Measurements from ENCODE around the gene ZNF691. TPM values are rescaled to one million over a fixed set of nuclear protein-coding genes. Genes with fewer than 3 reads are reported as not detected.

ZNF691 gene
- total RNA-seq, 1 experiment from 2014 or later = 13.5 TPM

- POLR2A ChIA-PET (ENCODE audit: low non-redundant PET) = no interaction called here
- intact Hi-C loops (cut with micrococcal nuclease; ENCODE audit: unreplicated experiment) = no loop called here
- CTCF ChIA-PET = no interaction called here
- TF ChIP-seq CTCF (conservative IDR thresholded peaks at IDR 0.05; ENCODE audit: low read depth, low read length) (no peak), EZH2 (IDR thresholded peaks at IDR 0.05; ENCODE audit: borderline replicate concordance, low read depth, low read length, poor library complexity, severe bottlenecking) (no peak)
- no peak overlapping the region for H3K27ac ChIP-seq (ENCODE audit: low read depth, low read length, poor library complexity, severe bottlenecking)
- H3K4me3 ChIP-seq (ENCODE audit: low read depth, low read length, poor library complexity, severe bottlenecking) = no peak overlapping the region
- H3K36me3 ChIP-seq (ENCODE audit: insufficient read depth, low read length, poor library complexity, severe bottlenecking) = no peaks in the 10 kb centered on the region
- H3K4me1 ChIP-seq (ENCODE audit: insufficient read depth, low read length, poor library complexity, severe bottlenecking) = no peaks in the 10 kb centered on the region
- DNase-seq (ENCODE audit: low spot score) = no peak
- H3K9me3 ChIP-seq (ENCODE audit: low read depth, low read length, poor library complexity, severe bottlenecking) = no peaks in the 10 kb centered on the region
- H3K27me3 ChIP-seq (replicated peaks; ENCODE audit: insufficient read depth, low read depth, low read length, poor library complexity) = no peaks in the 10 kb centered on the region
- no TSS peak for BruUV-seq (replicated peaks)
These were observed 7.8 kb upstream of the ZNF691 start for GRCh38 chr1:42838482-42839190.

GRCh38 chr1:42841010-42841409, 5.4 kb upstream of the ZNF691 start:
- Histone ChIP-seq H3K9me3 (ENCODE audit: low read depth, low read length, poor library complexity, severe bottlenecking) (no peaks in the 10 kb centered on the region), H3K4me1 (ENCODE audit: insufficient read depth, low read length, poor library complexity, severe bottlenecking) (peaks cover 6% of the 10 kb centered on the region), H3K27ac (ENCODE audit: low read depth, low read length, poor library complexity, severe bottlenecking) (no peak overlapping the region), H3K27me3 (replicated peaks; ENCODE audit: insufficient read depth, low read depth, low read length, poor library complexity) (no peaks in the 10 kb centered on the region), H3K4me3 (ENCODE audit: low read depth, low read length, poor library complexity, severe bottlenecking) (no peak overlapping the region), H3K36me3 (ENCODE audit: insufficient read depth, low read length, poor library complexity, severe bottlenecking) (no peaks in the 10 kb centered on the region)
- DNase-seq (ENCODE audit: low spot score) = no peak
- TF ChIP-seq EZH2 (IDR thresholded peaks at IDR 0.05; ENCODE audit: borderline replicate concordance, low read depth, low read length, poor library complexity, severe bottlenecking) = no peak
- no peak for TF ChIP-seq CTCF (conservative IDR thresholded peaks at IDR 0.05; ENCODE audit: low read depth, low read length)
- intact Hi-C loops (cut with micrococcal nuclease; ENCODE audit: unreplicated experiment) = no loop called here
- BruUV-seq (replicated peaks) = no TSS peak
- CTCF ChIA-PET = no interaction called here
- POLR2A ChIA-PET (ENCODE audit: low non-redundant PET) = no interaction called here

GRCh38 chr1:42841440-42842147, 4.8 kb upstream of the ZNF691 start:
- H3K4me3 ChIP-seq (ENCODE audit: low read depth, low read length, poor library complexity, severe bottlenecking) = no peak overlapping the region
- TF ChIP-seq EZH2 (IDR thresholded peaks at IDR 0.05; ENCODE audit: borderline replicate concordance, low read depth, low read length, poor library complexity, severe bottlenecking) = no peak
- TF ChIP-seq CTCF (conservative IDR thresholded peaks at IDR 0.05; ENCODE audit: low read depth, low read length) = no peak
- no TSS peak for BruUV-seq (replicated peaks)
- CTCF ChIA-PET = no interaction called here
- H3K36me3 ChIP-seq (ENCODE audit: insufficient read depth, low read length, poor library complexity, severe bottlenecking) = no peaks in the 10 kb centered on the region
- no peaks in the 10 kb centered on the region for H3K27me3 ChIP-seq (replicated peaks; ENCODE audit: insufficient read depth, low read depth, low read length, poor library complexity)
- POLR2A ChIA-PET (ENCODE audit: low non-redundant PET) = no interaction called here
- DNase-seq (ENCODE audit: low spot score) = no peak
- H3K4me1 ChIP-seq (ENCODE audit: insufficient read depth, low read length, poor library complexity, severe bottlenecking) = peaks cover 6% of the 10 kb centered on the region
- H3K27ac ChIP-seq (ENCODE audit: low read depth, low read length, poor library complexity, severe bottlenecking) = no peak overlapping the region
- intact Hi-C loops (cut with micrococcal nuclease; ENCODE audit: unreplicated experiment) = no loop called here
- no peaks in the 10 kb centered on the region for H3K9me3 ChIP-seq (ENCODE audit: low read depth, low read length, poor library complexity, severe bottlenecking)

All from A673 (cell line).